HCT116 (cell line): ENCODE results near the gene CPOX. TPM values are rescaled to one million over a fixed set of nuclear protein-coding genes. Genes with fewer than 3 reads are reported as not detected.

Experiments used
- ATAC-seq: fragments of 200-7000 bp; cut with Tn5 transposase; 2 replicates; pipeline ENCODE4 v1.9.1; 2020; ENCODE audit warnings: mild to moderate bottlenecking, moderate library complexity
- BruUV-seq: library from RNA; stranded (reverse); fragments of 400-500 nt; replicated peaks from 2 replicates; lab custom pipeline; 2021; lab: Mats Ljungman, UMichigan
- CTCF ChIA-PET: fragments of 300-600 bp; sonication (Branson Sonifier 250); formaldehyde crosslinking; loops from one replicate; lab custom pipeline; 2021; ENCODE audit warnings: antibody characterized with exemption; lab: Charles Lee
- POLR2A ChIA-PET: fragments of 300-600, 350-600 bp; sonication (Branson Sonifier 250); formaldehyde crosslinking; loops from one replicate; lab custom pipeline; 2021; ENCODE audit warnings: antibody characterized with exemption; lab: Charles Lee
- RAD21 ChIA-PET, 2 experiments: fragments of 300-600 bp; sonication (Branson Sonifier 250); formaldehyde crosslinking; loops; one replicate each; lab custom pipeline; 2023; ENCODE audit warnings: low total read pairs in 2 of 2; ENCODE audit not compliant: uncharacterized antibody in 2 of 2, unreplicated experiment in 2 of 2, low non-redundant PET in 1 of 2; lab: Charles Lee
- DNase-seq: peaks from one replicate; pipeline ENCODE4 v3.0.0-alpha.2; 2010; ENCODE audit warnings: low read depth, low spot score
- H2AFZ ChIP-seq: fragments of 200-600 bp; shearing (Covaris generic), sonication (generic); 2 replicates; pipeline ENCODE4 v1.6.1; 2017; ENCODE audit warnings: low read depth, mixed run types, mixed read lengths, antibody characterized with exemption, low read length; ENCODE audit not compliant: poor library complexity, severe bottlenecking
- H3K27ac ChIP-seq: 2 replicates; pipeline ENCODE4 v1.5.1; 2012; ENCODE audit warnings: low read depth, low read length
- H3K27me3 ChIP-seq: fragments of 200-600 bp; sonication (generic); 2 replicates; pipeline ENCODE4 v1.6.1; 2016; ENCODE audit warnings: mixed run types, low read length, mixed read lengths; ENCODE audit not compliant: insufficient read depth
- H3K36me3 ChIP-seq, 2 experiments: fragments of 200-500 bp in 1 of 2; fragments of 200-600 bp in 1 of 2; sonication (Bioruptor generic) in 1 of 2; sonication (generic) in 1 of 2; 2 replicates each; pipeline versions ENCODE4 v1.5.1 to v1.6.1; 2014 to 2016; ENCODE audit warnings: low read length in 2 of 2, inconsistent platforms in 1 of 2, mixed read lengths in 1 of 2, mixed run types in 1 of 2; ENCODE audit not compliant: insufficient read depth in 2 of 2, control insufficient read depth in 1 of 2
- H3K4me1 ChIP-seq, 2 experiments: fragments of 200-600 bp in 1 of 2; sonication (generic) in 1 of 2; 2 replicates each; pipeline versions ENCODE4 v1.5.1 to v1.6.1; 2012 to 2017; ENCODE audit warnings: low read length in 2 of 2, inconsistent platforms in 1 of 2, mild to moderate bottlenecking in 1 of 2, mixed read lengths in 1 of 2, mixed run types in 1 of 2, moderate library complexity in 1 of 2; ENCODE audit not compliant: insufficient read depth in 2 of 2, control insufficient read depth in 1 of 2
- H3K4me2 ChIP-seq: fragments of 200-600 bp; sonication (generic); 2 replicates; pipeline ENCODE4 v1.6.1; 2017; ENCODE audit warnings: mixed run types, low read length, mixed read lengths
- H3K4me3 ChIP-seq, 2 experiments: fragments of 200-600 bp in 1 of 2; sonication (generic) in 1 of 2; replicated peaks in 1 of 2; 2 replicates each; pipeline ENCODE4 v1.5.1; 2011 to 2016; ENCODE audit warnings: low read length in 2 of 2, control low read depth in 1 of 2, low read depth in 1 of 2, mild to moderate bottlenecking in 1 of 2, mixed read lengths in 1 of 2, mixed run types in 1 of 2
- H3K79me2 ChIP-seq: fragments of 200-600 bp; sonication (generic); 2 replicates; pipeline ENCODE4 v1.6.1; 2017; ENCODE audit warnings: mild to moderate bottlenecking, mixed run types, low read length, moderate library complexity, mixed read lengths; ENCODE audit not compliant: insufficient read depth
- H3K9ac ChIP-seq: fragments of 200-600 bp; sonication (generic); 2 replicates; pipeline ENCODE4 v1.6.1; 2016; ENCODE audit warnings: low read length, mixed read lengths
- H3K9me2 ChIP-seq: fragments of 200-600 bp; sonication (generic), shearing (Covaris generic); 2 replicates; pipeline ENCODE4 v1.6.1; 2017; ENCODE audit warnings: mixed run types, mild to moderate bottlenecking, moderate library complexity; ENCODE audit not compliant: insufficient read depth
- H3K9me3 ChIP-seq, 2 experiments: fragments of 200-500 bp in 1 of 2; fragments of 200-600 bp in 1 of 2; sonication (Bioruptor generic) in 1 of 2; sonication (generic) in 1 of 2; 2 replicates each; pipeline ENCODE4 v1.6.1; 2014 to 2017; ENCODE audit warnings: low read length in 2 of 2, mixed read lengths in 2 of 2, inconsistent platforms in 1 of 2, low read depth in 1 of 2, mild to moderate bottlenecking in 1 of 2, mixed run types in 1 of 2, moderate library complexity in 1 of 2; ENCODE audit not compliant: control insufficient read depth in 1 of 2, insufficient read depth in 1 of 2
- H4K20me1 ChIP-seq: fragments of 200-600 bp; sonication (generic), shearing (Covaris generic); 2 replicates; pipeline ENCODE4 v1.6.1; 2017; ENCODE audit warnings: mixed run types, mild to moderate bottlenecking, moderate library complexity; ENCODE audit not compliant: insufficient read depth
- CBX3 ChIP-seq: IDR thresholded peaks from 2 replicates; pipeline ENCODE4 v1.6.1; 2012; ENCODE audit warnings: low read depth
- EGR1 ChIP-seq: IDR thresholded peaks from 2 replicates; pipeline ENCODE4 v1.6.1; 2012; ENCODE audit warnings: low read depth
- EZH2 ChIP-seq: fragments of 200-600 bp; sonication (generic); IDR thresholded peaks from 2 replicates; pipeline ENCODE4 v1.6.1; 2017; ENCODE audit warnings: antibody characterized with exemption, mixed run types
- POLR2A ChIP-seq: IDR thresholded peaks from 2 replicates; pipeline ENCODE4 v1.7.0; 2011; ENCODE audit warnings: borderline replicate concordance; ENCODE audit not compliant: insufficient read depth, insufficient read length; ENCODE audit errors: extremely low read depth
- REST ChIP-seq: IDR thresholded peaks from 2 replicates; pipeline ENCODE4 v1.6.1; 2012; ENCODE audit warnings: low read depth
- SP1 ChIP-seq: IDR thresholded peaks from 2 replicates; pipeline ENCODE4 v1.6.1; 2012; ENCODE audit warnings: low read depth
- SRF ChIP-seq: IDR thresholded peaks from 2 replicates; pipeline ENCODE4 v1.6.1; 2012; ENCODE audit warnings: low read depth
- YY1 ChIP-seq: IDR thresholded peaks from 2 replicates; pipeline ENCODE4 v1.6.1; 2011; ENCODE audit warnings: low read length, low read depth, moderate library complexity, mild to moderate bottlenecking; ENCODE audit not compliant: insufficient replicate concordance; ENCODE audit errors: extremely low read depth
- intact Hi-C: fragments of 100-400 bp; cut with micrococcal nuclease; formaldehyde crosslinking; loops from 2 replicates; pipeline ENCODE4 v1.10.0; 2022
- total RNA-seq: library from RNA; stranded (reverse); gene quantifications from one replicate; pipeline ENCODE4 v1.2.1, GENCODE V29; 2021; ENCODE audit not compliant: unreplicated experiment

Gene CPOX
- total RNA-seq, 1 experiment from 2014 or later: 353 TPM

- TF ChIP-seq REST (no peak), EZH2 (no peak), SRF (no peak), CBX3 (no peak)
These were observed 30.3 kb upstream of the CPOX start (continued) for GRCh38 chr3:98623572-98624280.

GRCh38 chr3:98617841-98618240 is 24.4 kb upstream of the CPOX start:
- POLR2A ChIA-PET: no interaction called here
- Histone ChIP-seq H3K4me2 (no peak overlapping the region), H3K9ac (no peak overlapping the region), H4K20me1 (no peaks in the 10 kb centered on the region), H3K4me1 (no peaks in the 10 kb centered on the region), H3K27me3 (no peaks in the 10 kb centered on the region), H3K79me2 (no peaks in the 10 kb centered on the region), H3K36me3 (no peaks in the 10 kb centered on the region), H3K9me3 (no peaks in the 10 kb centered on the region), H2AFZ (no peak overlapping the region), H3K27ac (no peak overlapping the region), H3K9me2 (no peaks in the 10 kb centered on the region), H3K4me3 (no peak overlapping the region)
- TF ChIP-seq YY1 (no peak), SP1 (no peak), REST (no peak), POLR2A (no peak), EGR1 (no peak)
- intact Hi-C loops: no loop called here
- DNase-seq (no peak), ATAC-seq (no peak)
- RAD21 ChIA-PET: no interaction called here
- no TSS peak for BruUV-seq
- CTCF ChIA-PET: no interaction called here
